CD4-positive, alpha-beta T cell (primary cell): ENCODE data around the gene IGFLR1. TPM values are rescaled to one million over a fixed set of nuclear protein-coding genes. Genes with fewer than 3 reads are reported as not detected.

Experiments used
- ATAC-seq: fragments of 200-7000 bp; cut with Tn5 transposase; one replicate; pipeline ENCODE4 v1.10.0; 2022; ENCODE audit warnings: mild to moderate bottlenecking; ENCODE audit not compliant: poor library complexity
- CTCF ChIA-PET: fragments of 350-600 bp; sonication (Branson Sonifier 250); formaldehyde crosslinking; loops from one replicate; lab custom pipeline; 2021; ENCODE audit warnings: antibody characterized with exemption, inconsistent platforms; lab: Charles Lee
- POLR2A ChIA-PET: fragments of 350-600 bp; sonication (Branson Sonifier 250); formaldehyde crosslinking; loops from one replicate; lab custom pipeline; 2021; ENCODE audit warnings: antibody characterized with exemption, inconsistent platforms; lab: Charles Lee
- DNase-seq, 14 experiments: peaks; one replicate each; pipeline ENCODE4 v3.0.0-alpha.2; 2013 to 2020; ENCODE audit warnings: mixed read lengths in 2 of 14
- H3K27ac ChIP-seq, 2 donors: one replicate each; pipeline versions ENCODE4 v1.5.1 to v1.7.0; 2013; ENCODE audit warnings: low read length in 2 of 2, low read depth in 1 of 2, mild to moderate bottlenecking in 1 of 2
- H3K27me3 ChIP-seq, 2 experiments: 1 replicate in 1 of 2; 2 replicates in 1 of 2; pipeline versions ENCODE4 v1.6.1 to v1.7.0; 2013; ENCODE audit warnings: low read length in 2 of 2, control low read depth in 1 of 2, mild to moderate bottlenecking in 1 of 2, moderate library complexity in 1 of 2; ENCODE audit not compliant: insufficient read depth in 2 of 2, control insufficient read depth in 1 of 2
- H3K36me3 ChIP-seq: one replicate; pipeline ENCODE4 v1.6.1; 2013; ENCODE audit warnings: low read length, control low read depth; ENCODE audit not compliant: insufficient read depth
- H3K4me1 ChIP-seq: one replicate; pipeline ENCODE4 v1.6.1; 2013; ENCODE audit warnings: low read length, control low read depth; ENCODE audit not compliant: insufficient read depth
- H3K4me3 ChIP-seq: one replicate; pipeline ENCODE4 v1.5.1; 2013; ENCODE audit warnings: mild to moderate bottlenecking, low read length, moderate library complexity
- H3K9me3 ChIP-seq, 2 experiments: 1 replicate in 1 of 2; 2 replicates in 1 of 2; pipeline versions ENCODE4 v1.6.1 to v1.7.0; 2013; ENCODE audit warnings: low read length in 2 of 2, mild to moderate bottlenecking in 2 of 2, control low read depth in 1 of 2, moderate library complexity in 1 of 2; ENCODE audit not compliant: control insufficient read depth in 1 of 2, insufficient read depth in 1 of 2
- H3K27ac Mint-ChIP-seq: one replicate; pipeline ENCODE4 v1.8.0; 2020; ENCODE audit warnings: mixed read lengths
- H3K27me3 Mint-ChIP-seq: one replicate; pipeline ENCODE4 v1.8.0; 2021; ENCODE audit warnings: mixed read lengths
- H3K36me3 Mint-ChIP-seq: one replicate; pipeline ENCODE4 v1.8.0; 2021; ENCODE audit warnings: low read depth, mixed read lengths
- H3K4me1 Mint-ChIP-seq: one replicate; pipeline ENCODE4 v1.8.0; 2021; ENCODE audit warnings: low read depth, mixed read lengths
- H3K4me3 Mint-ChIP-seq: one replicate; pipeline ENCODE4 v1.8.0; 2020; ENCODE audit warnings: mild to moderate bottlenecking, mixed read lengths
- H3K9me3 Mint-ChIP-seq: one replicate; pipeline ENCODE4 v1.8.0; 2020; ENCODE audit warnings: mixed read lengths
- intact Hi-C, 2 experiments: fragments of 100-400 bp; cut with DNase I in 1 of 2; cut with micrococcal nuclease in 1 of 2; formaldehyde crosslinking; loops; one replicate each; pipeline versions ENCODE4 v1.15.1 to v1.9.0; 2023 to 2025; cut with DNase I, micrococcal nuclease
- total RNA-seq, 174 experiments: library from RNA in 2 of 174; stranded (reverse) in 2 of 174; gene quantifications; one replicate each; pipeline ENCODE4 v1.2.3 and lab custom pipeline; 2021 to 2026
- TF ChIP-seq, protein P1 (sequence below): fragments of 200-600 bp; IDR thresholded peaks from one replicate; pipeline ENCODE4 v1.8.0; 2022; ENCODE audit warnings: antibody characterized with exemption, mild to moderate bottlenecking

The IGFLR1 gene
- total RNA-seq, 2 experiments from 2014 or later: 40.3 to 43.1 TPM

DNA sequence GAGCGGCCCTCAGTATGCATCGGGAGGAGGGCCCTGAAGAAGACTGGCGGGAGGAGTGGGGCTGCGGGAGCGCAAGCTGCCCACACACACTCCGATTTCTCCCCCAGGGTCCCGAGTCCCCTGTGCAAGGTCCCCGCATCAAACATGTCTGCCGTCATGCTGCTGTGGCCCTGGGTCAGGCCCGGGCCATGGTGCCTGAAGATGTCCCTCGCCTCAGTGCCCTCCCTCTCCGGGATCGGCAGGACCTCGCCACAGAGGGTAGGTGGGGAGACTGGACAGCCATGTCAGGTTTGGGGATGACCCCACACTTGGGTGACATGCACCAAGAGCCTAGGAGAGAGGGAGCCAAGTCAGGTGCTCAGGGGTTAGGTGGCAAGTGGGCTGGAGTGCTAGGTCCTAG, 19.8 kb downstream of the IGFLR1 start:
- Histone ChIP-seq H3K36me3 (peaks cover 76% of the 10 kb centered on the region), H3K27me3 (no peaks in the 10 kb centered on the region), H3K4me1 (peaks cover 18% of the 10 kb centered on the region), H3K9me3 (no peaks in the 10 kb centered on the region), H3K27ac (no peak overlapping the region), H3K4me3 (no peak overlapping the region)
- Mint-ChIP-seq H3K27ac (no peak overlapping the region), H3K27me3 (no peaks in the 10 kb centered on the region), H3K36me3 (peaks cover 74% of the 10 kb centered on the region), H3K9me3 (no peaks in the 10 kb centered on the region), H3K4me1 (peaks cover 22% of the 10 kb centered on the region), H3K4me3 (peak overlapping the region; percentile 58)
- TF ChIP-seq, protein P1, sequence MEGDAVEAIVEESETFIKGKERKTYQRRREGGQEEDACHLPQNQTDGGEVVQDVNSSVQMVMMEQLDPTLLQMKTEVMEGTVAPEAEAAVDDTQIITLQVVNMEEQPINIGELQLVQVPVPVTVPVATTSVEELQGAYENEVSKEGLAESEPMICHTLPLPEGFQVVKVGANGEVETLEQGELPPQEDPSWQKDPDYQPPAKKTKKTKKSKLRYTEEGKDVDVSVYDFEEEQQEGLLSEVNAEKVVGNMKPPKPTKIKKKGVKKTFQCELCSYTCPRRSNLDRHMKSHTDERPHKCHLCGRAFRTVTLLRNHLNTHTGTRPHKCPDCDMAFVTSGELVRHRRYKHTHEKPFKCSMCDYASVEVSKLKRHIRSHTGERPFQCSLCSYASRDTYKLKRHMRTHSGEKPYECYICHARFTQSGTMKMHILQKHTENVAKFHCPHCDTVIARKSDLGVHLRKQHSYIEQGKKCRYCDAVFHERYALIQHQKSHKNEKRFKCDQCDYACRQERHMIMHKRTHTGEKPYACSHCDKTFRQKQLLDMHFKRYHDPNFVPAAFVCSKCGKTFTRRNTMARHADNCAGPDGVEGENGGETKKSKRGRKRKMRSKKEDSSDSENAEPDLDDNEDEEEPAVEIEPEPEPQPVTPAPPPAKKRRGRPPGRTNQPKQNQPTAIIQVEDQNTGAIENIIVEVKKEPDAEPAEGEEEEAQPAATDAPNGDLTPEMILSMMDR: no peak
- ChIA-PET CTCF (no interaction called here), POLR2A (no interaction called here)
- intact Hi-C loops: no loop called here
- DNase-seq (no peak), ATAC-seq (no peak)

DNA sequence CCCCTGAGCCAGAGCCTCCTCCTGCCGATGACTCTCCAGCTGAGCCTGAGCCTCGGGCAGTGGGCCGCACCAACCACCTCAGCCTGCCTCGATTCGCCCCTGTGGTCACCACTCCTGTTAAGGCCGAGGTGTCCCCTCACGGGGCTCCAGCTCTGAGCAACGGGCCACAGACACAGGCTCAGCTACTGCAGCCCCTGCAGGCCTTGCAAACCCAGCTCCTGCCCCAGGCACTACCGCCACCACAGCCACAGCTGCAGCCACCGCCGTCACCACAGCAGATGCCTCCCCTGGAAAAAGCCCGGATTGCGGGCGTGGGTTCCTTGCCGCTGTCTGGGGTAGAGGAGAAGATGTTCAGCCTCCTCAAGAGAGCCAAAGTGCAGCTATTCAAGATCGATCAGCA, 20.9 kb downstream of the IGFLR1 start:
- Mint-ChIP-seq H3K9me3 (no peaks in the 10 kb centered on the region), H3K36me3 (peaks cover 75% of the 10 kb centered on the region), H3K4me3 (peak overlapping the region; percentile 34), H3K4me1 (peaks cover 31% of the 10 kb centered on the region), H3K27me3 (no peaks in the 10 kb centered on the region), H3K27ac (no peak overlapping the region)
- Histone ChIP-seq H3K27ac (no peak overlapping the region), H3K27me3 (no peaks in the 10 kb centered on the region), H3K4me1 (peaks cover 28% of the 10 kb centered on the region), H3K9me3 (no peaks in the 10 kb centered on the region), H3K4me3 (no peak overlapping the region), H3K36me3 (peaks cover 65% of the 10 kb centered on the region)
- intact Hi-C loops: no loop called here
- ChIA-PET POLR2A (interaction anchor here (1.1 to 1.4 kb wide), 2 partner anchors 13 to 23 kb away, joined by 4 to 6 read pairs; partner anchors contain the start of gene U2AF1L4), CTCF (no interaction called here)
- DNase-seq (peak in 2 of 14 experiments; percentile 24 to 28), ATAC-seq (no peak)
- TF ChIP-seq, protein P1: no peak

DNA sequence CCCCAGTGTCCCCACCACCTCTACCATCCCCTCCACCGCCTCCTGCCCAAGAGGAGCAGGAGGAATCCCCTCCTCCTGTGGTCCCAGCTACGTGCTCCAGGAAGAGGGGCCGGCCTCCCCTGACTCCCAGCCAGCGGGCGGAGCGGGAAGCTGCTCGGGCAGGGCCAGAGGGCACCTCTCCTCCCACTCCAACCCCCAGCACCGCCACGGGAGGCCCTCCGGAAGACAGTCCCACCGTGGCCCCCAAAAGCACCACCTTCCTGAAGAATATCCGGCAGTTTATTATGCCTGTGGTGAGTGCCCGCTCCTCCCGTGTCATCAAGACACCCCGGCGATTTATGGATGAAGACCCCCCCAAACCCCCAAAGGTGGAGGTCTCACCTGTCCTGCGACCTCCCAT, 21.6 kb downstream of the IGFLR1 start:
- Mint-ChIP-seq H3K4me3 (peak overlapping the region; percentile 58), H3K36me3 (peaks cover 69% of the 10 kb centered on the region), H3K4me1 (peaks cover 38% of the 10 kb centered on the region), H3K27me3 (no peaks in the 10 kb centered on the region), H3K27ac (no peak overlapping the region), H3K9me3 (no peaks in the 10 kb centered on the region)
- H3K4me3 ChIP-seq: no peak overlapping the region
- CTCF ChIA-PET: no interaction called here
- H3K36me3 ChIP-seq: peaks cover 58% of the 10 kb centered on the region
- peak in 2 of 14 experiments; percentile 21 to 29 for DNase-seq
- H3K27me3 ChIP-seq: no peaks in the 10 kb centered on the region
- no peaks in the 10 kb centered on the region for H3K9me3 ChIP-seq
- H3K27ac ChIP-seq: no peak overlapping the region
- intact Hi-C loops: no loop called here
- H3K4me1 ChIP-seq: peaks cover 35% of the 10 kb centered on the region
- no peak for ATAC-seq
- TF ChIP-seq, protein P1: no peak
- POLR2A ChIA-PET: interaction anchor here (0.6 to 1.4 kb wide), 3 partner anchors 21 to 31 kb away, joined by 3 to 6 read pairs (median 3); partner anchors contain the start of genes IGFLR1 and U2AF1L4
